Thyroid gland (tissue), 4 donors: ENCODE results near the gene WDR70. TPM values are rescaled to one million over a fixed set of nuclear protein-coding genes. Genes with fewer than 3 reads are reported as not detected.
"Not testable (repeated sequence)": the region's sequence is repeated elsewhere in the genome, so short reads cannot be mapped to it uniquely, and the experiment has no call there.

Source experiments
- DNase-seq, 2 donors: peaks; one replicate each; pipeline ENCODE4 v3.0.0-alpha.2; 2019
- H3K27ac ChIP-seq, 3 donors: fragments of 200-600 bp; sonication (generic); 1 replicate in 2 of 3; 2 replicates in 1 of 3; pipeline ENCODE4 v1.5.1; 2016 to 2019; ENCODE audit warnings: mild to moderate bottlenecking in 1 of 3, moderate library complexity in 1 of 3
- H3K27me3 ChIP-seq: fragments of 200-600 bp; sonication (generic); one replicate; pipeline ENCODE4 v1.5.1; 2019
- H3K36me3 ChIP-seq, 2 donors: fragments of 200-600 bp; sonication (generic); one replicate each; pipeline ENCODE4 v1.5.1; 2016 to 2019
- H3K4me1 ChIP-seq, 2 donors: fragments of 200-600 bp; sonication (generic); one replicate each; pipeline ENCODE4 v1.5.1; 2017 to 2019
- H3K4me3 ChIP-seq, 3 donors: fragments of 200-600 bp; sonication (generic); replicated peaks in 1 of 3; 1 replicate in 2 of 3; 2 replicates in 1 of 3; pipeline ENCODE4 v1.5.1; 2016; ENCODE audit warnings: mild to moderate bottlenecking in 1 of 3
- H3K9me3 ChIP-seq: fragments of 200-600 bp; sonication (generic); one replicate; pipeline ENCODE4 v1.5.1; 2017
- CTCF ChIP-seq, 6 experiments: fragments of 200-600 bp in 3 of 6; fragments of 450-650 bp in 3 of 6; sonication (generic) in 3 of 6; IDR thresholded peaks; one replicate each; pipeline ENCODE4 v1.5.1; 2016 to 2019; ENCODE audit warnings: antibody characterized with exemption in 6 of 6, mild to moderate bottlenecking in 2 of 6, inconsistent platforms in 1 of 6, moderate library complexity in 1 of 6
- POLR2A ChIP-seq, 2 donors: fragments of 450-650 bp; IDR thresholded peaks; one replicate each; pipeline ENCODE4 v1.6.1; 2017; ENCODE audit warnings: antibody characterized with exemption in 2 of 2, mild to moderate bottlenecking in 2 of 2, moderate library complexity in 1 of 2
- WGBS, 2 donors: methylation state at CpG; one replicate each; pipeline ENCODE4 v1.1.5; 2017; 5-methylcytosine and 5-hydroxymethylcytosine counted together
- intact Hi-C: fragments of 100-400 bp; cut with DNase I; formaldehyde crosslinking; loops from one replicate; pipeline ENCODE4 v1.15.1; 2023
- total RNA-seq, 4 donors: library from RNA; depleted of rRNA; stranded (reverse); fragments of >200 nt; gene quantifications; one replicate each; pipeline ENCODE4 v1.2.3, GENCODE V29; 2016

WDR70 gene
- total RNA-seq, 4 donors from 2014 or later, result 31.3 to 103 (median 33.5) TPM

- intact Hi-C loops, result no loop called here
- TF ChIP-seq CTCF (IDR thresholded peaks at IDR 0.05) (no peak), POLR2A (IDR thresholded peaks at IDR 0.05) (no peak)
- Histone ChIP-seq H3K27me3 (no peaks in the 10 kb centered on the region), H3K27ac (no peak overlapping the region), H3K4me1 (no peaks in the 10 kb centered on the region), H3K4me3 (no peak overlapping the region), H3K9me3 (no peaks in the 10 kb centered on the region), H3K36me3 (no peaks in the 10 kb centered on the region)
- no peak for DNase-seq
- 86 to 98% methylated on average over 2 of the region's 2 CpGs for WGBS, 2 donors
Observed at GRCh38 chr5:37606632-37607248, 227.6 kb downstream of the WDR70 start.

GRCh38 chr5:37615184-37615583 lies 236.1 kb downstream of the WDR70 start:
- H3K27ac ChIP-seq, result no peak overlapping the region
- H3K36me3 ChIP-seq, result no peaks in the 10 kb centered on the region
- no peak for DNase-seq
- H3K9me3 ChIP-seq, result no peaks in the 10 kb centered on the region
- TF ChIP-seq CTCF (IDR thresholded peaks at IDR 0.05) (no peak), POLR2A (IDR thresholded peaks at IDR 0.05) (no peak)
- H3K4me1 ChIP-seq, result no peaks in the 10 kb centered on the region
- H3K4me3 ChIP-seq, result no peak overlapping the region
- intact Hi-C loops, result no loop called here
- 92 to 94% methylated on average over 4 of the region's 4 CpGs for WGBS, 2 donors
- H3K27me3 ChIP-seq, result no peaks in the 10 kb centered on the region

- no peaks in the 10 kb centered on the region for H3K36me3 ChIP-seq
- no peak overlapping the region for H3K27ac ChIP-seq
- H3K4me1 ChIP-seq, result no peaks in the 10 kb centered on the region
- DNase-seq, result no peak
- intact Hi-C loops, result no loop called here
- no peaks in the 10 kb centered on the region for H3K27me3 ChIP-seq
- TF ChIP-seq POLR2A (IDR thresholded peaks at IDR 0.05) (no peak), CTCF (IDR thresholded peaks at IDR 0.05) (no peak)
- no peaks in the 10 kb centered on the region for H3K9me3 ChIP-seq
- H3K4me3 ChIP-seq, result no peak overlapping the region
Observed at GRCh38 chr5:37619353-37619752, 240.2 kb downstream of the WDR70 start.

DNA sequence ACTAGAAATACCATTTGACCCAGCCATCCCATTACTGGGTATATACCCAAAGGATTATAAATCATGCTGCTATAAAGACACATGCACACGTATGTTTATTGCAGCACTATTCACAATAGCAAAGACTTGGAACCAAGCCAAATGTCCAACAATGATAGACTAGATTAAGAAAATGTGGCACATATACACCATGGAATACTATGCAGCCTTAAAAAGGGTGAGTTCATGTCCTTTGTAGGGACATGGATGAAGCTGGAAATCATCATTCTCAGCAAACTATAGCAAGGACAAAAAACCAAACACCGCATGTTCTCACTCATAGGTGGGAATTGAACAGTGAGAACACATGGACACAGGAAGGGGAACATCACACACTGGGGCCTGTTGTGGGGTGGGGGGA lies 243.2 kb downstream of the WDR70 start:
- H3K4me3 ChIP-seq, intact Hi-C loops, H3K36me3 ChIP-seq, DNase-seq, H3K4me1 ChIP-seq, H3K9me3 ChIP-seq, H3K27me3 ChIP-seq, H3K27ac ChIP-seq: not testable (repeated sequence)
- 100% methylated on average over 2 of the region's 2 CpGs for WGBS, 2 donors

- H3K4me1 ChIP-seq, result no peaks in the 10 kb centered on the region
Observed at GRCh38 chr5:37626266-37626665, 247.1 kb downstream of the WDR70 start.

More at GRCh38 chr5:37626266-37626665, 247.1 kb downstream of the WDR70 start:
- no peak for DNase-seq
- Histone ChIP-seq H3K27ac (no peak overlapping the region), H3K36me3 (no peaks in the 10 kb centered on the region), H3K9me3 (no peaks in the 10 kb centered on the region), H3K27me3 (no peaks in the 10 kb centered on the region), H3K4me3 (no peak overlapping the region)
- intact Hi-C loops, result no loop called here
- WGBS, 2 donors, result 97% methylated on average over 3 of the region's 3 CpGs
- no peak for TF ChIP-seq POLR2A (IDR thresholded peaks at IDR 0.05)
- no peak for TF ChIP-seq CTCF (IDR thresholded peaks at IDR 0.05)
